Activated CD8-positive, alpha-beta T cell treated with anti-CD3 and anti-CD28 coated beads, Interleukin-2, amount 10 ng/mL, durations not matched to agents 7 days and 5 days (primary cell): ENCODE data around the gene PEX6. TPM values are rescaled to one million over a fixed set of nuclear protein-coding genes. Genes with fewer than 3 reads are reported as not detected.
A peak's percentile ranks its signal among the peaks of the same experiment; 100 is the strongest.
"Not testable (repeated sequence)": the region's sequence is repeated elsewhere in the genome, so short reads cannot be mapped to it uniquely, and the experiment has no call there.

ENCODE experiments used
- ATAC-seq: fragments of 150-1000 bp; cut with Tn5 transposase; one replicate; pipeline ENCODE4 v1.10.0; 2021; ENCODE audit warnings: moderate library complexity
- CTCF ChIA-PET: fragments of 350-600 bp; sonication (Branson Sonifier 250); formaldehyde crosslinking; loops from one replicate; lab custom pipeline; 2021; ENCODE audit warnings: antibody characterized with exemption; lab: Charles Lee
- POLR2A ChIA-PET: fragments of 350-600 bp; sonication (Branson Sonifier 250); formaldehyde crosslinking; loops from one replicate; lab custom pipeline; 2021; ENCODE audit warnings: antibody characterized with exemption; lab: Charles Lee
- DNase-seq: peaks from one replicate; pipeline ENCODE4 v3.0.0-alpha.2; 2020
- H3K27ac Mint-ChIP-seq: one replicate; pipeline ENCODE4 v1.8.0; 2021; ENCODE audit warnings: mild to moderate bottlenecking, mixed read lengths
- H3K27me3 Mint-ChIP-seq: one replicate; pipeline ENCODE4 v1.8.0; 2021; ENCODE audit warnings: low read depth, mixed read lengths
- H3K36me3 Mint-ChIP-seq: one replicate; pipeline ENCODE4 v1.8.0; 2021; ENCODE audit warnings: low read depth, mixed read lengths
- H3K4me1 Mint-ChIP-seq: one replicate; pipeline ENCODE4 v1.8.0; 2021; ENCODE audit warnings: low read depth, mixed read lengths
- H3K4me3 Mint-ChIP-seq: one replicate; pipeline ENCODE4 v1.8.0; 2021; ENCODE audit warnings: mild to moderate bottlenecking, mixed read lengths
- H3K9me3 Mint-ChIP-seq: one replicate; pipeline ENCODE4 v1.8.0; 2022; ENCODE audit warnings: mixed read lengths; ENCODE audit not compliant: insufficient read depth
- total RNA-seq, 2 experiments: library from RNA; stranded (reverse); gene quantifications; one replicate each; pipeline ENCODE4 v1.2.3, GENCODE V29; 2021

Gene PEX6
- total RNA-seq, 2 experiments from 2014 or later = 11.1 to 12.0 TPM

DNA sequence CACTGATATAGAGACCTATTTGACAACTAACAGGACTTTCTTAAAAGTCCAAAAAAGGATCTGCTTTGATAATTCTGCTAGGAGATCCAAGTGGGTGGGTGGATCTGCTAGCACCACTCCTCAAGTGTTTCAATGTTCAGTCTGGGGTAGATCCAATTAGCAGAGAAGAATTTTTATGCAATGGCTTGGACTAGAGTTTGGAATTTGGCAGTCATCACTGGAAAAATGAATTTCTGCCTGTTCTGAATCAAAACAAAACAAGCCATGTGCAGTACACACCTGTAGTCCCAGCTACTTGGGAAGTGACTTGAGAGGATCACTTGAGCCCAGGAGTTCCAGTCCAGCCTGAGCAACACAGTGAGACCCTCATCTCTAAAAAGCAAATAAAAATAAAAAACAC, 31.0 kb downstream of the PEX6 start:
- no peaks in the 10 kb centered on the region for H3K27me3 Mint-ChIP-seq
- no peaks in the 10 kb centered on the region for H3K4me1 Mint-ChIP-seq
- no peak overlapping the region for H3K4me3 Mint-ChIP-seq
- POLR2A ChIA-PET = no interaction called here
- CTCF ChIA-PET = no interaction called here
- DNase-seq = no peak
- no peak for ATAC-seq
- H3K27ac Mint-ChIP-seq = peak overlapping the region; percentile 34
- H3K36me3 Mint-ChIP-seq = peaks cover 29% of the 10 kb centered on the region
- H3K9me3 Mint-ChIP-seq = no peaks in the 10 kb centered on the region

DNA sequence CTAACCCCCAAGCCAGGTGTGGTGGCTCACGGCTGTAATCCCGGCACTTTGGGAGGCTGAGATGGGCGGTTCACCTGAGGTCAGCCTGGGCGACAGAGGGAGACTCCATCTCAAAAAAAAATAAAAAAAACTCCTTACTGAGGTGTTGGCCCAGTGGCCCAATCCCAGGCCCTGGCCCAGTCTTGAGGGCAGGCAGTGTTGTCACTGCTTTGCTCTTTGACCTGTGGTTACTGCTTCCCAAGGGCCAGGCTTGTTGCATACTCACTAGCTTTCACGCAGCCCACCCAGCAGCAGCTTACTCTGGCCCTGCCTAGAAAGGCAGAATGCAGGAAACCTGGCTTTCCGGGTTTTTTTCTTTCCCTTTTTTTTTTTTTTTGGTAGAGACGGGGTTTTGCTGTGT, 36.5 kb downstream of the PEX6 start:
- DNase-seq = no peak
- Mint-ChIP-seq H3K36me3 (peaks cover 51% of the 10 kb centered on the region), H3K4me3 (no peak overlapping the region), H3K4me1 (no peaks in the 10 kb centered on the region), H3K27ac (no peak overlapping the region), H3K27me3 (no peaks in the 10 kb centered on the region), H3K9me3 (no peaks in the 10 kb centered on the region)
- ATAC-seq = no peak
- ChIA-PET POLR2A (interaction anchor here (1.1 kb wide), 1 partner anchor 648 kb away, joined by 3 read pairs; no protein-coding TSS in a partner anchor), CTCF (no interaction called here)

DNA sequence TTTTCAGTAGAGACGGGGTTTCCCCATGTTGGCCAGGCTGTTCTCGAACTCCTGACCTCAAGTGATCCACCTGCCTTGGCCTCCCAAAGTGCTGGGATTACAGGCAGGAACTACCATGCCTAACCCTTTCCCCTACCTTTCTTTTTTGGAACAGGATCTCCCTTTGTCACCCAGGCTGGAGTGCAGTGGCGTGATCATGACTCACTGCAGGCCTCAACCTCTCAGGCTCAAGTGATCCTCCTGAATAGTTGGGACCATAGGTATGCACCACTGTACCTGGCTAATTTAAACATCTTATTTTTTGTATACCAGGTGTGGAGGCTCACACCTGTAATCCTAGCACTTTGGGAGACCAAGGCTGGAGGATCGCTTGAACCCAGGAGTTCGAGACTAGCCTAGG, 37.6 kb downstream of the PEX6 start:
- POLR2A ChIA-PET = interaction anchor here (0.8 to 1.7 kb wide), 2 partner anchors 12 to 569 kb away, joined by 4 to 6 read pairs; partner anchors contain the start of genes CNPY3 and LRRC73
- H3K9me3 Mint-ChIP-seq, H3K27me3 Mint-ChIP-seq, H3K4me1 Mint-ChIP-seq, H3K27ac Mint-ChIP-seq, ATAC-seq, DNase-seq, H3K4me3 Mint-ChIP-seq, CTCF ChIA-PET: not testable (repeated sequence)
- H3K36me3 Mint-ChIP-seq = peaks cover 60% of the 10 kb centered on the region

- CTCF ChIA-PET = interaction anchor here (1.6 kb wide), 1 partner anchor 11 kb away, joined by 5 read pairs; the partner anchor contains the start of gene CNPY3
- no peak for DNase-seq
- POLR2A ChIA-PET = interaction anchor here (0.8 to 1.7 kb wide), 3 partner anchors 11 to 570 kb away, joined by 3 to 6 read pairs (median 4); partner anchors contain the start of genes CNPY3 and LRRC73
Observed at GRCh38 chr6:42940493-42941045, 38.4 kb downstream of the PEX6 start.

DNA sequence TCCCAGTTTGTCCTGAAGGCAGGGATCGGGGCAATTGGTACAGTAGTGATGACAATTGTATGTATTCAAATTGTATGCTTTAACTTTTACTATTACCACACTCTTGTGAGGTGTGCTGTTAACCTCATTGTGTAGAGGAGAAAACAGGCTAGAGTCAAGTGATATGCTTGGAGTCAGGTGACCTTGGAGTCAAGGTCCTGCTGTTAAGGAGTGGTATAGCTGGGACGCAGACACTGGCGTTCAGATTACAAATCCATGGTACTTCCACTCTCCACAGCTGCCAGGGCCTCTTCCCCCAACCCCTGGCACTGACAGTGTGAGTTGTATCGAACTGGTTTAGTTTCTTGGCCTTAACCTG, 39.2 kb downstream of the PEX6 start:
- DNase-seq (no peak), ATAC-seq (no peak)
- Mint-ChIP-seq H3K36me3 (peaks cover 67% of the 10 kb centered on the region), H3K27ac (no peak overlapping the region), H3K4me1 (peaks cover 8% of the 10 kb centered on the region), H3K4me3 (no peak overlapping the region), H3K9me3 (no peaks in the 10 kb centered on the region), H3K27me3 (no peaks in the 10 kb centered on the region)
- CTCF ChIA-PET = interaction anchor here (1.6 kb wide), 1 partner anchor 10 kb away, joined by 5 read pairs; the partner anchor contains the start of gene CNPY3
- POLR2A ChIA-PET = interaction anchor here (1.2 kb wide), 1 partner anchor 24 kb away, joined by 3 read pairs; no protein-coding TSS in a partner anchor

More at GRCh38 chr6:42940493-42941045, 38.4 kb downstream of the PEX6 start:
- Mint-ChIP-seq H3K27me3 (no peaks in the 10 kb centered on the region), H3K4me1 (peaks cover 4% of the 10 kb centered on the region), H3K9me3 (no peaks in the 10 kb centered on the region), H3K4me3 (no peak overlapping the region), H3K27ac (no peak overlapping the region), H3K36me3 (peaks cover 64% of the 10 kb centered on the region)
- ATAC-seq = no peak

DNA sequence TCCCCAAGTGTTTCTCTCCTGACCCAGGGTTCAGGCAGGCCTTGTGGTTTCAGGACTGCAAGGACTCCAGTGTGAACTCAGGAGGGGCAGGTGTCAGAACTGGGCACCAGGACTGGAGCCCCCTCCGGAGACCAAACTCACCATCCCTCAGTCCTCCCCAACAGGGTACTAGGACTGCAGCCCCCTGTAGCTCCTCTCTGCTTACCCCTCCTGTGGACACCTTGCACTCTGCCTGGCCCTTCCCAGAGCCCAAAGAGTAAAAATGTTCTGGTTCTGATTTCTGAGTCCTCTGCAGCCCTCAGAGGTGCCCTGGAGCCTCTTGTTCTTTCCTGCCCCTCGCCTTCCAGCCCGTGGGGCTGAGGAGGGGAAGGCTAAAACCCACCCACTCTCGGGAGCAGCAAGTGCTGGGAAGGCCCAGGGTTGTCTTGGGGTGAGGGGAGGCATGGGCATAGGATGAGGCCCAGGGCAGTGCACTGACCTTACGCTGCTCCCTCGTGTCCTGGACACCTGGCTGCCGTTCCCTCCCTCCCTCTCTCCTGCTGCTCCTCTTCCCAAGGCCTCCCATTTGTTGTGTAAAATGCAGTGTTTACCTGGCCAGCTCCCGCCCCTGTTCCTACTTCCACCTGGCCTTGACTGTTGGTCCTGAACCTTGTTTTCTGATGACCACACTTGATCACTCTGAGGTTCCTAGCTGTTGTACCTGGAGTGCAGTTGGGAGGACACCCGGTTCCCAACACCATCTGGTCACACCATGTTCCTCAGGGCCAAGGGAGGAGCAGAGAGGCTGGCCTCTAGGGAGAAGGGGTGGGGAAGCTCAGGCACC, 39.8 kb downstream of the PEX6 start:
- Mint-ChIP-seq H3K4me1 (peaks cover 14% of the 10 kb centered on the region), H3K27me3 (no peaks in the 10 kb centered on the region), H3K27ac (peak overlapping the region; percentile 57), H3K9me3 (no peaks in the 10 kb centered on the region), H3K36me3 (peaks cover 68% of the 10 kb centered on the region), H3K4me3 (no peak overlapping the region)
- ChIA-PET POLR2A (interaction anchor here (0.7 to 1.5 kb wide), 4 partner anchors 9 to 71 kb away, joined by 3 to 5 read pairs (median 3); partner anchors contain the start of gene CNPY3), CTCF (interaction anchor here (1.6 kb wide), 1 partner anchor 10 kb away, joined by 5 read pairs; the partner anchor contains the start of gene CNPY3)
- ATAC-seq (no peak), DNase-seq (no peak)

- no peak for DNase-seq
- no peak for ATAC-seq
- Mint-ChIP-seq H3K9me3 (no peaks in the 10 kb centered on the region), H3K36me3 (peaks cover 66% of the 10 kb centered on the region), H3K27me3 (no peaks in the 10 kb centered on the region), H3K4me1 (peaks cover 19% of the 10 kb centered on the region), H3K27ac (no peak overlapping the region), H3K4me3 (no peak overlapping the region)
- ChIA-PET POLR2A (interaction anchor here (0.7 to 1.5 kb wide), 3 partner anchors 9 to 72 kb away, joined by 3 to 5 read pairs (median 3); partner anchors contain the start of gene CNPY3), CTCF (no interaction called here)
Observed at GRCh38 chr6:42938428-42938796, 40.6 kb downstream of the PEX6 start.

GRCh38 chr6:42937548-42938427, 41.2 kb downstream of the PEX6 start:
- DNase-seq = no peak
- no peak for ATAC-seq
- no peaks in the 10 kb centered on the region for H3K9me3 Mint-ChIP-seq
- peaks cover 70% of the 10 kb centered on the region for H3K36me3 Mint-ChIP-seq
- no peak overlapping the region for H3K4me3 Mint-ChIP-seq
- H3K27ac Mint-ChIP-seq = peak overlapping the region; percentile 77
- H3K4me1 Mint-ChIP-seq = peaks cover 25% of the 10 kb centered on the region
- CTCF ChIA-PET = no interaction called here
- POLR2A ChIA-PET = interaction anchor here (0.6 to 1.5 kb wide), 2 partner anchors 8 to 41 kb away, joined by 3 to 5 read pairs; partner anchors contain the start of gene CNPY3
- H3K27me3 Mint-ChIP-seq = no peaks in the 10 kb centered on the region

DNA sequence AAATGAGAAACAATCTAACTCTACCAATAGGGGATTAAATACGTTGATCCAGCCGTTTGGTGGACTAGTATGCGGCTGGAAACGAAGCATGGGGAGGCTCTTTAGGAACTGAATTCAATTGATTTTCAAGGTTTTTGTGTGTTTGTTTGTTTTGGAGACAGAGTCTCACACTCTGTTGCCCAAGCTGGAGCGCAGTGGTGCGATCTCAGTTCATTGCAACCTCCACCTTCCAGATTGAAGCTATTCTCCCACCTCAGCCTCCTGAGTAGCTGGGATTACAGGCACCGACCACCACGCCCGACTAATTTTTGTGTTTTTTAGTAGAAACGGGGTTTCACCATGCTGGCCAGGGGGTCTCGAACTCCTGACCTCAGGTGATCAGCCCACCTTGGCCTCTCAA, 42.6 kb downstream of the PEX6 start:
- no peak overlapping the region for H3K4me3 Mint-ChIP-seq
- H3K36me3 Mint-ChIP-seq = peaks cover 80% of the 10 kb centered on the region
- DNase-seq (no peak), ATAC-seq (no peak)
- H3K27ac Mint-ChIP-seq = no peak overlapping the region
- H3K27me3 Mint-ChIP-seq = no peaks in the 10 kb centered on the region
- peaks cover 37% of the 10 kb centered on the region for H3K4me1 Mint-ChIP-seq
- ChIA-PET POLR2A (no interaction called here), CTCF (no interaction called here)
- H3K9me3 Mint-ChIP-seq = no peaks in the 10 kb centered on the region

- POLR2A ChIA-PET = interaction anchor here (0.9 to 2.1 kb wide), 2 partner anchors 44 to 49 kb away, joined by 3 to 8 read pairs; partner anchors contain the start of gene PPP2R5D
- H3K36me3 Mint-ChIP-seq = peaks cover 84% of the 10 kb centered on the region
- ATAC-seq (no peak), DNase-seq (no peak)
- no peaks in the 10 kb centered on the region for H3K9me3 Mint-ChIP-seq
- no peak overlapping the region for H3K4me3 Mint-ChIP-seq
- peaks cover 43% of the 10 kb centered on the region for H3K4me1 Mint-ChIP-seq
- H3K27ac Mint-ChIP-seq = peak overlapping the region; percentile 52
- H3K27me3 Mint-ChIP-seq = no peaks in the 10 kb centered on the region
- CTCF ChIA-PET = interaction anchor here (1.2 kb wide), 1 partner anchor 126 kb away, joined by 3 read pairs; no protein-coding TSS in a partner anchor
Observed at GRCh38 chr6:42935322-42935721, 43.7 kb downstream of the PEX6 start.

DNA sequence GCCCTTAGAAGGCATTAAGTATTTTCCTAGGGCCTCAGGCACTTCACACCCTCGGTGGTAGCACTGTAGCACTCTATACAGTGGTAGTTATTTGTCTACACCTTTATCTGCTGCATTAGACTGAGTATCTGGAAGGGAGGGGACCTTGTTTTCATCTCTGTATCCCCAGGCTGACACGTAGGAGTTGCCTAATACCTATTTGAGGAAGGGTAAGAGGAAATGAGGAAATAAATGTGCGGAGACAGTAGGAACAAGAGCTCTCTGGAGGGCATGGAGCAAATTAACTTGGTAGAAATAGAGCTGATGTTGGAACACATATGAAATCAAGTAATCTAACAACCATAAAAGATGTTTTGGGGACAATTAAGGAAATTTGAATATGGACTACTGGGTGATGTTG, 45.8 kb downstream of the PEX6 start:
- ATAC-seq (no peak), DNase-seq (no peak)
- peaks cover 69% of the 10 kb centered on the region for H3K36me3 Mint-ChIP-seq
- H3K27me3 Mint-ChIP-seq = no peaks in the 10 kb centered on the region
- H3K4me3 Mint-ChIP-seq = peak overlapping the region; percentile 90
- H3K27ac Mint-ChIP-seq = peak overlapping the region; percentile 53
- ChIA-PET CTCF (interaction anchor here (1.0 kb wide), 1 partner anchor 81 kb away, joined by 3 read pairs; the partner anchor contains the start of genes KLHDC3 and MEA1), POLR2A (interaction anchor here (1.2 to 1.9 kb wide), 2 partner anchors 46 to 82 kb away, joined by 3 to 11 read pairs; partner anchors contain the start of genes KLHDC3 and PEX6)
- peaks cover 54% of the 10 kb centered on the region for H3K4me1 Mint-ChIP-seq
- no peaks in the 10 kb centered on the region for H3K9me3 Mint-ChIP-seq
